GM12874 (cell line): Measurements from ENCODE around the gene AIM2.

Experiments
- CTCF ChIP-seq: IDR thresholded peaks from 2 replicates; pipeline ENCODE4 v1.5.1; 2011; ENCODE audit warnings: low read depth, mild to moderate bottlenecking, control low read depth, low read length, moderate library complexity; ENCODE audit not compliant: insufficient read depth

AIM2 gene, protein sequence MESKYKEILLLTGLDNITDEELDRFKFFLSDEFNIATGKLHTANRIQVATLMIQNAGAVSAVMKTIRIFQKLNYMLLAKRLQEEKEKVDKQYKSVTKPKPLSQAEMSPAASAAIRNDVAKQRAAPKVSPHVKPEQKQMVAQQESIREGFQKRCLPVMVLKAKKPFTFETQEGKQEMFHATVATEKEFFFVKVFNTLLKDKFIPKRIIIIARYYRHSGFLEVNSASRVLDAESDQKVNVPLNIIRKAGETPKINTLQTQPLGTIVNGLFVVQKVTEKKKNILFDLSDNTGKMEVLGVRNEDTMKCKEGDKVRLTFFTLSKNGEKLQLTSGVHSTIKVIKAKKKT

DNA sequence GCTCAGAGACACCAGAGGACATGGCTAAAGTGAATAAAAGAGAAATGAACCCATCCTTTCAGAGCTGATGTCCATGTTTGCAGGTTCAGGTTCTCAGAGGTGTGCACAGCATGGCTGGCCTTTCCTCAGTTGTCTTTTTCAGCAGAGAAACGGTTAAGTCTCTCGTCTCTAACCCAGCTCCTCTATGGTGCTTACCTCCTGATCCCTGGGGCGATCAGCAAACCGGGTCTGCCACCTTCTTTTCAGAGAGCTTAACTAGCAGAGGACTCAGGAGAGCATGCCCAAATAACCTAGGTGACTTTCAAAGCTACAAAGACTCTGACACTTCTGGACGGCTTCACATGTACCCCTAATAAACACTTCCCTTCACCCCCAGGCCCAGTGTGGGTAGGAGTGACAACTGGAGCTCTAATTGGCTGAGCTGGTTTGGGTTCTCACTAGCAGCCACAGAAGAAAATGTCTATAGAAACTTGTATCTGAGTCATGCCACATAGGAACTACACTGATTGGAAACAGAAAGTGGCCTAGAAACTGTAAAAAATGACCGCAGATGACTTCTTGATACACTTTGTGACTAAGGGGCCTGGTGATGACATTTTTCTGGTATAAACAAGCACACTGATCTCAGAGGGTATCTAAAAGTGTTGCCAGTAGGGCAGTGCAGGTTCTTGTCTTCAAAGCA is at the start of gene AIM2:
Gene AIM2, minus strand, starts transcription at position 329 of the 682 bp plus-strand sequence. CDS start 3,267 bp downstream, outside the sequence.
- TF ChIP-seq CTCF = no peak

GRCh38 chr1:159123587-159123986 is 47.0 kb upstream of the AIM2 start:
- TF ChIP-seq CTCF = no peak

DNA sequence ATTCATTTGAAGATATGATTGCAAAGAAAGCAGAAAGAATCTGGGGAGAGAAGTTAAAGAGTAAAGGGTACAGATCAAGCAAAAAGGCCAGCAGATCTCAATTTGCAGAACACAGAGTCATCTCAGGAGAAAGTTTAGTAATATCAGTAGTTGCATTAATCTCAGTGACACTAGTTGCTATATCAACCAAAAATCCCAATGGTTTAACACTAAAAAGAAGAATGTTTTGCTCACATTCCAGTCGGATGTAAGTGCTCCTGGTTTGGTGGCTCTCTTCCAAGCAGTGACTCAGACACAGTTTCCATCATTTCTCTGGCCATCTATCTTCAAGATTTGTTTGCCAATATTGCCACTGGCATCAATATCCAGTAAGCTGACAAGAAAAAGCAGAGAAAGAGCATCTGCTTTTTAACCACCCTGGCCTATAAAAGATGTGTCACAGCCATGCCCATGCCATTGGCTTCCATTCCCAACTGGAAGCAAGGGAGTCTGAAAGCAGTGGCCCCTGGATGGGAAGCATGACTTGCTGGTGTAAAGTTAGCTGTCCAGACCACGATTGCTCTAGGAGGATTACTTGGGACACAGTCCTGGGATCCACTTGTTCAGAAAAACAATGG is 45.5 kb upstream of the AIM2 start:
- TF ChIP-seq CTCF = no peak

- no peak for TF ChIP-seq CTCF
Measured at GRCh38 chr1:159121526-159121925, 45.0 kb upstream of the AIM2 start.

- no peak for TF ChIP-seq CTCF
Measured at GRCh38 chr1:159120317-159120716, 43.8 kb upstream of the AIM2 start.

GRCh38 chr1:159113596-159114433 is 37.2 kb upstream of the AIM2 start:
- no peak for TF ChIP-seq CTCF

DNA sequence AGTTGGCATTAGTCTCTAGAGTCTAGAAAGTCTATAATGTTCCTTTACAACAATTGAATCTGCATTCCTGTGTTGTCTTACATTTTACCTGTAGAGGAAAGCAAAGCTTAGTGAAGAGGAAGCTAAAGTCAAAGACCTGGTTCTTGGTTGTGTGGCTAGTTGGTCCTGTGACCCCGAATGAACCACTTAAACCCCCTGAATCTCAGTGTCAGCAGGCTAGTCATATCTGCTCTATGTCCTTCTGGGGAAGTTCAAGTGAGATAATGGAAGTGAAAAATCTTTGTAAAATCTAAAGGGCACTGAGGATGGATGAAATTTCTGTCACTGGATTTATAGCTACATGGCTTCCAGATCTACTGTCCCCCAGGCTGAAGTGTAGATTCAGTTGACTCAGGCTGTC is 24.0 kb upstream of the AIM2 start:
- TF ChIP-seq CTCF = no peak
